Measurements from ENCODE around the gene MEG3. TPM values are rescaled to one million over a fixed set of nuclear protein-coding genes. Genes with fewer than 3 reads are reported as not detected.

The MEG3 gene
- total and polyA plus RNA-seq, 9 of the 15 experiments (the other 6 are each of a cell fraction or from before 2014, with no cell fraction given) = 0.10 to 5.3 (median 1.0) TPM; not detected in 1

- TF ChIP-seq AFF1 (IDR thresholded peaks at IDR 0.05; ENCODE audit: low read depth in 1 of 2, partially characterized antibody in 2 of 2) = peak; percentile 56 to 58
- peak; percentile 75; the same call in 1 of the 2 replicates for TF ChIP-seq MAFF (IDR thresholded peaks at IDR 0.05; ENCODE audit: low read length)
- TF ChIP-seq ELK3 (CRISPR knock-in tag; IDR thresholded peaks at IDR 0.05) = no peak
- TF ChIP-seq POLR2AphosphoS5 (IDR thresholded peaks at IDR 0.05; ENCODE audit: control insufficient read depth, insufficient read depth, low read depth, low read length) = peak; percentile 57; the same call in 1 of the 2 replicates
- TF ChIP-seq ZNF274 (IDR thresholded peaks at IDR 0.05; ENCODE audit: borderline replicate concordance, low read depth, low read length) = no peak
- TF ChIP-seq ZNF174 (CRISPR knock-in tag; IDR thresholded peaks at IDR 0.05) = no peak
- TF ChIP-seq GABPB1 (CRISPR knock-in tag; IDR thresholded peaks at IDR 0.05) = no peak
- no peak for TF ChIP-seq HNRNPK (IDR thresholded peaks at IDR 0.05; ENCODE audit: low read depth, low read length, poor library complexity, severe bottlenecking)
- 0 out of 2 replicates have a peak, but pooled peaks have one; percentile 30 for TF ChIP-seq CTBP1 (IDR thresholded peaks at IDR 0.05; ENCODE audit: borderline replicate concordance)
- no peak for TF ChIP-seq RREB1 (CRISPR knock-in tag; IDR thresholded peaks at IDR 0.05)
- TF ChIP-seq SOX6 (IDR thresholded peaks at IDR 0.05) = peak; percentile 73; the same call in 1 of the 2 replicates
- TF ChIP-seq ZNF280A (IDR thresholded peaks at IDR 0.05; ENCODE audit: low read depth, partially characterized antibody) = no peak
- peak; percentile 35; the same call in 1 of the 2 replicates for TF ChIP-seq DIDO1 (tag; IDR thresholded peaks at IDR 0.05; ENCODE audit: low read depth)
- 0 out of 2 replicates have a peak, but pooled peaks have one; percentile 37 for TF ChIP-seq PML (IDR thresholded peaks at IDR 0.05; ENCODE audit: low read length)
Observed at GRCh38 chr14:100790502-100791347, 35.2 kb upstream of the MEG3 start (continued).

All from K562 (cell line).